Measurements from ENCODE around the gene COX4I2. TPM values are rescaled to one million over a fixed set of nuclear protein-coding genes. Genes with fewer than 3 reads are reported as not detected.

The COX4I2 gene
- total and polyA plus RNA-seq, 2 of the 8 experiments (the other 6 are each of a cell fraction or from before 2014, with no cell fraction given), result 0.26 TPM; not detected in 1

GRCh38 chr20:31690124-31690666 lies 52.5 kb downstream of the COX4I2 start:
- CTCF ChIA-PET (ENCODE audit: partially characterized antibody), result interaction anchor here (1.6 to 6.8 kb wide), 2 partner anchors 27 to 34 kb away, joined by 6 to 49 read pairs; no protein-coding TSS in a partner anchor
- no peak overlapping the region for H3K56ac ChIP-seq (replicated peaks; ENCODE audit: insufficient read length, low read depth, low read length)
- H3K18ac ChIP-seq (ENCODE audit: extremely low read depth, low read length), result no peak overlapping the region
- H3K4me3 ChIP-seq (ENCODE audit: extremely low read depth in 1 of 4, insufficient read depth in 2 of 4, low read depth in 3 of 4, low read length in 4 of 4), result no peak overlapping the region
- H3K79me2 ChIP-seq (ENCODE audit: control insufficient read depth in 1 of 2, insufficient read depth in 2 of 2, low read length in 2 of 2), result peaks cover 0 to 52% of the 10 kb centered on the region in 2 experiments; a peak in 2 of 4 replicates
- no peak overlapping the region for H3K27ac ChIP-seq (ENCODE audit: low read depth, low read length)
- H2AFZ ChIP-seq (ENCODE audit: low read length), result no peak overlapping the region
- no peak overlapping the region for H2BK20ac ChIP-seq (ENCODE audit: low read length)
- no peaks in the 10 kb centered on the region for H3K23me2 ChIP-seq (ENCODE audit: low read depth, low read length)
- no peak for FAIRE-seq
- H3K4me1 ChIP-seq (replicated peaks in 1 of 4; ENCODE audit: control insufficient read depth in 3 of 4, insufficient read depth in 4 of 4, low read length in 3 of 4), result peaks cover 14 to 25% (median 21%) of the 10 kb centered on the region in 4 experiments
- no peak overlapping the region for H2BK15ac ChIP-seq (ENCODE audit: low read length)
- no peak overlapping the region for H2BK5ac ChIP-seq (ENCODE audit: low read depth, low read length)
- no peak overlapping the region for H4K8ac ChIP-seq (ENCODE audit: extremely low read depth, insufficient read depth, low read length)
- no peak overlapping the region for H3K4me2 ChIP-seq (ENCODE audit: insufficient read depth in 1 of 2, low read depth in 2 of 2, low read length in 2 of 2)
- POLR2A ChIA-PET (ENCODE audit: partially characterized antibody), result interaction anchor here (0.7 to 1.0 kb wide), 3 partner anchors 9 to 32 kb away, joined by 3 to 5 read pairs (median 4); partner anchors contain the start of gene BCL2L1
- no peak overlapping the region for H3K14ac ChIP-seq (ENCODE audit: insufficient read length)
- H3K4ac ChIP-seq (replicated peaks; ENCODE audit: insufficient read length, low read depth, low read length), result no peak overlapping the region
- no peak for DNase-seq (ENCODE audit: low read depth in 1 of 2, low spot score in 2 of 2)
- no peaks in the 10 kb centered on the region for H3K9me3 ChIP-seq (ENCODE audit: insufficient read depth in 2 of 2, low read depth in 1 of 2, low read length in 1 of 2)
- no peak overlapping the region for H2BK12ac ChIP-seq (ENCODE audit: low read depth, low read length)
- H4K91ac ChIP-seq (replicated peaks; ENCODE audit: insufficient read length, low read length), result no peak overlapping the region
- H3K9ac ChIP-seq (replicated peaks in 1 of 4; ENCODE audit: extremely low read depth in 1 of 4, low read depth in 3 of 4, low read length in 3 of 4), result no peak overlapping the region
- peaks cover 5% of the 10 kb centered on the region for H3K79me1 ChIP-seq (ENCODE audit: low read depth, low read length)
- H2AK5ac ChIP-seq (ENCODE audit: low read depth, low read length), result no peak overlapping the region
- TF ChIP-seq MAX (IDR thresholded peaks at IDR 0.05) (no peak), SP4 (IDR thresholded peaks at IDR 0.05; ENCODE audit: low read length) (no peak), EP300 (IDR thresholded peaks at IDR 0.05; ENCODE audit: borderline replicate concordance in 1 of 2, low read depth in 2 of 2, low read length in 2 of 2) (no peak), TBP (IDR thresholded peaks at IDR 0.05; ENCODE audit: low read depth, low read length) (no peak), KDM1A (IDR thresholded peaks at IDR 0.05; ENCODE audit: borderline replicate concordance, low read length) (no peak), TAF1 (IDR thresholded peaks at IDR 0.05; ENCODE audit: low read depth, low read length) (no peak), EGR1 (IDR thresholded peaks at IDR 0.05; ENCODE audit: borderline replicate concordance, low read depth, low read length) (no peak), GABPA (IDR thresholded peaks at IDR 0.05; ENCODE audit: borderline replicate concordance, insufficient read depth, low read length) (no peak)
- no peaks in the 10 kb centered on the region for H4K20me1 ChIP-seq (replicated peaks in 1 of 2; ENCODE audit: control insufficient read depth in 1 of 2, insufficient read depth in 2 of 2, low read length in 2 of 2)
- H3K36me3 ChIP-seq (ENCODE audit: control insufficient read depth in 2 of 4, insufficient read depth in 4 of 4, low read length in 3 of 4), result peaks cover 0 to 5% (median 0%) of the 10 kb centered on the region in 4 experiments; a peak in 1 of 8 replicates
- H4K5ac ChIP-seq (ENCODE audit: insufficient read length, low read depth, low read length), result no peak overlapping the region
- H3K23ac ChIP-seq (ENCODE audit: insufficient read length), result no peak overlapping the region
- H2BK120ac ChIP-seq (replicated peaks; ENCODE audit: low read depth, low read length), result no peak overlapping the region
- WGBS, 2 experiments (ENCODE audit: extremely low coverage in 1 of 2, insufficient coverage in 1 of 2, insufficient read length in 1 of 2, insufficient replicate concordance in 2 of 2, low coverage in 1 of 2, low lambda C conversion rate in 2 of 2, missing lambda C conversion rate in 1 of 2), result 92% methylated on average over 3 of the region's 3 CpGs; no CpG with 5 or more reads in 1 of the 2 experiments
- H3K27me3 ChIP-seq (replicated peaks in 1 of 4; ENCODE audit: control insufficient read depth in 3 of 4, extremely low read depth in 1 of 4, insufficient read depth in 3 of 4, low read length in 3 of 4), result no peaks in the 10 kb centered on the region

Measured in H1 (cell line).